Loucy (cell line): ENCODE results near the gene NUDT2.

Experiments
- H2AFZ ChIP-seq: fragments of 200-600 bp; sonication (generic); 2 replicates; pipeline ENCODE4 v1.6.0; 2016; ENCODE audit warnings: antibody characterized with exemption, mild to moderate bottlenecking, low read length, moderate library complexity
- H3F3A ChIP-seq: fragments of 200-600 bp; 2 replicates; pipeline ENCODE4 v1.6.0; 2016; ENCODE audit warnings: antibody characterized with exemption, low read depth, mild to moderate bottlenecking
- H3K27me3 ChIP-seq: fragments of 200-600 bp; sonication (generic); 2 replicates; pipeline ENCODE4 v1.6.1; 2014; ENCODE audit warnings: low read length, mild to moderate bottlenecking; ENCODE audit not compliant: insufficient read depth, poor library complexity, severe bottlenecking
- H3K36me3 ChIP-seq: fragments of 200-600 bp; sonication (generic); 2 replicates; pipeline ENCODE4 v1.6.1; 2016; ENCODE audit warnings: low read length; ENCODE audit not compliant: insufficient read depth
- H3K4me1 ChIP-seq: fragments of 200-600 bp; sonication (generic); 2 replicates; pipeline ENCODE4 v1.5.1; 2014; ENCODE audit warnings: low read length, mild to moderate bottlenecking; ENCODE audit not compliant: insufficient read depth, poor library complexity, severe bottlenecking
- H3K4me2 ChIP-seq: fragments of 200-600 bp; sonication (generic); 2 replicates; pipeline ENCODE4 v1.6.0; 2014; ENCODE audit warnings: antibody characterized with exemption, low read length, low read depth, mild to moderate bottlenecking; ENCODE audit not compliant: poor library complexity, severe bottlenecking
- H3K4me3 ChIP-seq: fragments of 200-600 bp; sonication (generic); 2 replicates; pipeline ENCODE4 v1.5.1; 2014; ENCODE audit warnings: low read length, mild to moderate bottlenecking, mixed read lengths; ENCODE audit not compliant: poor library complexity, severe bottlenecking
- H3K79me2 ChIP-seq: fragments of 200-600 bp; sonication (generic); 2 replicates; pipeline ENCODE4 v1.6.1; 2014; ENCODE audit warnings: low read length; ENCODE audit not compliant: insufficient read depth
- H3K9ac ChIP-seq: fragments of 200-600 bp; sonication (generic); 2 replicates; pipeline ENCODE4 v1.6.0; 2014; ENCODE audit warnings: mild to moderate bottlenecking, low read depth, low read length, moderate library complexity; ENCODE audit not compliant: poor library complexity, severe bottlenecking
- H3K9me2 ChIP-seq: fragments of 200-600 bp; sonication (generic); replicated peaks from 2 replicates; pipeline ENCODE4 v1.6.1; 2016; ENCODE audit warnings: low read depth, low read length, mixed read lengths
- H3K9me3 ChIP-seq: fragments of 200-600 bp; sonication (generic); 2 replicates; pipeline ENCODE4 v1.6.1; 2014; ENCODE audit warnings: mild to moderate bottlenecking, antibody characterized with exemption, low read length, low read depth; ENCODE audit not compliant: insufficient read depth
- H4K20me1 ChIP-seq: fragments of 200-600 bp; sonication (generic); 2 replicates; pipeline ENCODE4 v1.6.0; 2014; ENCODE audit warnings: antibody characterized with exemption, low read length, mild to moderate bottlenecking; ENCODE audit not compliant: insufficient read depth, poor library complexity, severe bottlenecking
- CTCF ChIP-seq: fragments of 200-600 bp; sonication (generic); conservative IDR thresholded peaks from 2 replicates; pipeline ENCODE4 v1.5.1; 2014; ENCODE audit warnings: mild to moderate bottlenecking, antibody characterized with exemption, low read length
- EZH2phosphoT487 ChIP-seq: fragments of 200-600 bp; IDR thresholded peaks from 2 replicates; pipeline ENCODE4 v1.6.1; 2018; ENCODE audit warnings: antibody characterized with exemption, mild to moderate bottlenecking, moderate library complexity, borderline replicate concordance

NUDT2 gene

DNA sequence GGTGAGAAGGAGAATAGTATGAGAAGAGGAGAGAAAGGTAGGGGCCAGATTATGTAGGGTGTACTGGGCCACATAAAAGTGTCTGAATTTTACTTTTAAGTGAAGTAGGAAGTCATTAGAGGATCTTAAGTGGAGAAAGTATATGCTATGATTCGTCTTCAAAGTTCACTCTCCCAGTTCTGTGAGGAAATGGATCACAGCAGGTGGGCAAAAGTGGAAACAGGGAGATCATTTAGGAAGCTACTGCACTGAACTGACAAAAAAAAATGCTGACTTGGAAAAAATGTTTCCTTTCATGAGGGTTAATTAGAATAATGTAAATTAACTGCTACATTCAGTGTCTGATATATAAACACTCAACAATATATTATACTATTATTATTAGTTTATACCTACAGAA, 2.7 kb upstream of the NUDT2 start:
- Histone ChIP-seq H3K27me3 (no peaks in the 10 kb centered on the region), H3K4me1 (peaks cover 14% of the 10 kb centered on the region), H3K4me3 (peak overlapping the region; percentile 31), H3K9ac (peak overlapping the region; percentile 45), H4K20me1 (no peaks in the 10 kb centered on the region), H3K9me3 (no peaks in the 10 kb centered on the region), H3K9me2 (no peaks in the 10 kb centered on the region), H3K79me2 (peaks cover 54% of the 10 kb centered on the region), H3F3A (no peaks in the 10 kb centered on the region), H2AFZ (no peak overlapping the region), H3K4me2 (peak overlapping the region; percentile 88), H3K36me3 (no peaks in the 10 kb centered on the region)
- TF ChIP-seq CTCF (no peak), EZH2phosphoT487 (no peak)

GRCh38 chr9:34328500-34328986, 826 bp upstream of the NUDT2 start:
- peak overlapping the region; percentile 98 for H3K4me3 ChIP-seq
- peak overlapping the region; percentile 86 for H3K9ac ChIP-seq
- TF ChIP-seq EZH2phosphoT487 (no peak), CTCF (no peak)
- peaks cover 24% of the 10 kb centered on the region for H3K4me1 ChIP-seq
- H3K27me3 ChIP-seq, result no peaks in the 10 kb centered on the region
- H3K4me2 ChIP-seq, result peak overlapping the region; percentile 88
- no peaks in the 10 kb centered on the region for H3K36me3 ChIP-seq
- H3K9me3 ChIP-seq, result no peaks in the 10 kb centered on the region
- H3K79me2 ChIP-seq, result peaks cover 64% of the 10 kb centered on the region
- no peaks in the 10 kb centered on the region for H3K9me2 ChIP-seq
- peak overlapping the region; percentile 95 for H2AFZ ChIP-seq
- H4K20me1 ChIP-seq, result no peaks in the 10 kb centered on the region
- H3F3A ChIP-seq, result no peaks in the 10 kb centered on the region

DNA sequence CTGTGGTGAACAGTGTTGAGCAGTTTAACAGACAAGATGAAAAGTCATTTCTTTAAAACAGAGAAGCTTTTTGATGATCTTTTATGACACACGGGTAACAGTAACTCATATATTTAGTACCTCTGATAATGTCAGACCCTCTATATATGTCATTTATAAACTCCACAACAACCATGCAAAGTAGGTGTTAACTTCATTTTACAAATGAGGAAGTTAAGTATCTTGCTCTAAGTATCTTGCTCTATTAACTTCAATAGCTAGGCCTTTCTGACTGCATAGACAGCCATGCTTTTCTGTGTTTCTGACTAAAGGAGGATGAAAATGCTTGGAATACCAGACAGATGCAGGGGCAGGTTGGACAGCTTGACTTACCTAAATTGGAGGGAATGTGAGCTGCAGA, 1.8 kb downstream of the NUDT2 start:
- no peaks in the 10 kb centered on the region for H3K9me3 ChIP-seq
- H3K27me3 ChIP-seq, result no peaks in the 10 kb centered on the region
- H3K9ac ChIP-seq, result no peak overlapping the region
- peaks cover 24% of the 10 kb centered on the region for H3K4me1 ChIP-seq
- TF ChIP-seq EZH2phosphoT487 (no peak), CTCF (no peak)
- no peak overlapping the region for H3K4me3 ChIP-seq
- peaks cover 47% of the 10 kb centered on the region for H3K79me2 ChIP-seq
- H3F3A ChIP-seq, result no peaks in the 10 kb centered on the region
- no peaks in the 10 kb centered on the region for H4K20me1 ChIP-seq
- peak overlapping the region; percentile 76 for H3K4me2 ChIP-seq
- H3K36me3 ChIP-seq, result no peaks in the 10 kb centered on the region
- H2AFZ ChIP-seq, result no peak overlapping the region
- H3K9me2 ChIP-seq, result no peaks in the 10 kb centered on the region
